ENCODE data around the gene SSBP3. TPM values are rescaled to one million over a fixed set of nuclear protein-coding genes. Genes with fewer than 3 reads are reported as not detected.
A peak's percentile ranks its signal among the peaks of the same experiment; 100 is the strongest.

The SSBP3 gene
- total and polyA plus RNA-seq, 2 of the 13 experiments (the other 11 are each of a cell fraction or from before 2014, with no cell fraction given) = 8.5 to 17.6 TPM

GRCh38 chr1:54276617-54277450 is 129.4 kb downstream of the SSBP3 start:
- H3K9ac ChIP-seq (ENCODE audit: insufficient read depth, low read depth, low read length) = no peak overlapping the region
- FAIRE-seq = no peak
- peak overlapping the region; percentile 45 for H3K27ac ChIP-seq (ENCODE audit: extremely low read length, insufficient read depth, low read length)
- H3K36me3 ChIP-seq (replicated peaks in 1 of 2; ENCODE audit: control insufficient read depth in 1 of 2, insufficient read depth in 2 of 2, low read length in 2 of 2) = peaks cover 4 to 17% of the 10 kb centered on the region in 2 experiments; a peak in 3 of 5 replicates
- H3K27me3 ChIP-seq (ENCODE audit: control insufficient read depth in 1 of 2, insufficient read depth in 2 of 2, low read length in 2 of 2) = no peaks in the 10 kb centered on the region
- no TSS peak for BruUV-seq (replicated peaks)
- peak; percentile 63 for DNase-seq (ENCODE audit: low spot score)
- H2AFZ ChIP-seq (ENCODE audit: low read length) = no peak overlapping the region
- H3K4me3 ChIP-seq (replicated peaks in 1 of 3; ENCODE audit: insufficient read depth in 1 of 3, low read depth in 2 of 3, low read length in 3 of 3) = no peak overlapping the region
- H4K20me1 ChIP-seq (ENCODE audit: insufficient read depth, low read length) = no peaks in the 10 kb centered on the region
- CTCF ChIA-PET (ENCODE audit: low intra/inter-chr PET ratio, low total read pairs) = no interaction called here
- POLR2A ChIA-PET = no interaction called here
- intact Hi-C loops (cut with micrococcal nuclease; ENCODE audit: unreplicated experiment) = no loop called here
- in situ Hi-C loops (cut with HindIII; ENCODE audit: extremely low pct_ligation_motif_present, low pct_unique_long_range_greater_than_20kb) = no loop called here
- TF ChIP-seq FOXP4 (CRISPR knock-in tag; IDR thresholded peaks at IDR 0.05) (no peak), FOXK2 (IDR thresholded peaks at IDR 0.05) (no peak), ZNF687 (CRISPR knock-in tag; IDR thresholded peaks at IDR 0.05) (0 out of 2 replicates have a peak, but pooled peaks have one; percentile 18), NFYC (CRISPR knock-in tag; IDR thresholded peaks at IDR 0.05) (0 out of 2 replicates have a peak, but pooled peaks have one; percentile 22), NFYB (CRISPR knock-in tag; IDR thresholded peaks at IDR 0.05) (peak; percentile 43; the same call in 1 of the 2 replicates)
- TF ChIP-seq, protein P1, sequence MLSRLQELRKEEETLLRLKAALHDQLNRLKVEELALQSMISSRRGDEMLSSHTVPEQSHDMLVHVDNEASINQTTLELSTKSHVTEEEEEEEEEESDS (CRISPR knock-in tag; IDR thresholded peaks at IDR 0.05; ENCODE audit: borderline replicate concordance) = no peak
- WGBS (ENCODE audit: low lambda C conversion rate) = 79% methylated on average over 10 of the region's 11 CpGs
- ATAC-seq = no peak
- H3K4me1 ChIP-seq (ENCODE audit: insufficient read depth, low read length) = peaks cover 46% of the 10 kb centered on the region
- H3K79me2 ChIP-seq (ENCODE audit: insufficient read depth, low read length) = no peaks in the 10 kb centered on the region
- no peaks in the 10 kb centered on the region for H3K9me3 ChIP-seq (ENCODE audit: low read length)
- H3K4me2 ChIP-seq (ENCODE audit: low read depth, low read length) = peak overlapping the region; percentile 47; the same call in 1 of the 2 replicates
